ACHN (cell line): Measurements from ENCODE around the gene LRP4.
A peak's percentile ranks its signal among the peaks of the same experiment; 100 is the strongest.
"Not testable (repeated sequence)": the region's sequence is repeated elsewhere in the genome, so short reads cannot be mapped to it uniquely, and the experiment has no call there.

ENCODE experiments used
- DNase-seq: peaks from one replicate; pipeline ENCODE4 v3.0.0-alpha.2; 2015
- in situ Hi-C: cut with HindIII; loops from 2 replicates; pipeline ENCODE4 v1.10.0; 2017; ENCODE audit warnings: low sequenced_read_pairs, low pct_ligation_motif_present, low pct_unique_long_range_greater_than_20kb

Gene LRP4, protein sequence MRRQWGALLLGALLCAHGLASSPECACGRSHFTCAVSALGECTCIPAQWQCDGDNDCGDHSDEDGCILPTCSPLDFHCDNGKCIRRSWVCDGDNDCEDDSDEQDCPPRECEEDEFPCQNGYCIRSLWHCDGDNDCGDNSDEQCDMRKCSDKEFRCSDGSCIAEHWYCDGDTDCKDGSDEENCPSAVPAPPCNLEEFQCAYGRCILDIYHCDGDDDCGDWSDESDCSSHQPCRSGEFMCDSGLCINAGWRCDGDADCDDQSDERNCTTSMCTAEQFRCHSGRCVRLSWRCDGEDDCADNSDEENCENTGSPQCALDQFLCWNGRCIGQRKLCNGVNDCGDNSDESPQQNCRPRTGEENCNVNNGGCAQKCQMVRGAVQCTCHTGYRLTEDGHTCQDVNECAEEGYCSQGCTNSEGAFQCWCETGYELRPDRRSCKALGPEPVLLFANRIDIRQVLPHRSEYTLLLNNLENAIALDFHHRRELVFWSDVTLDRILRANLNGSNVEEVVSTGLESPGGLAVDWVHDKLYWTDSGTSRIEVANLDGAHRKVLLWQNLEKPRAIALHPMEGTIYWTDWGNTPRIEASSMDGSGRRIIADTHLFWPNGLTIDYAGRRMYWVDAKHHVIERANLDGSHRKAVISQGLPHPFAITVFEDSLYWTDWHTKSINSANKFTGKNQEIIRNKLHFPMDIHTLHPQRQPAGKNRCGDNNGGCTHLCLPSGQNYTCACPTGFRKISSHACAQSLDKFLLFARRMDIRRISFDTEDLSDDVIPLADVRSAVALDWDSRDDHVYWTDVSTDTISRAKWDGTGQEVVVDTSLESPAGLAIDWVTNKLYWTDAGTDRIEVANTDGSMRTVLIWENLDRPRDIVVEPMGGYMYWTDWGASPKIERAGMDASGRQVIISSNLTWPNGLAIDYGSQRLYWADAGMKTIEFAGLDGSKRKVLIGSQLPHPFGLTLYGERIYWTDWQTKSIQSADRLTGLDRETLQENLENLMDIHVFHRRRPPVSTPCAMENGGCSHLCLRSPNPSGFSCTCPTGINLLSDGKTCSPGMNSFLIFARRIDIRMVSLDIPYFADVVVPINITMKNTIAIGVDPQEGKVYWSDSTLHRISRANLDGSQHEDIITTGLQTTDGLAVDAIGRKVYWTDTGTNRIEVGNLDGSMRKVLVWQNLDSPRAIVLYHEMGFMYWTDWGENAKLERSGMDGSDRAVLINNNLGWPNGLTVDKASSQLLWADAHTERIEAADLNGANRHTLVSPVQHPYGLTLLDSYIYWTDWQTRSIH (N-terminal part only)

GRCh38 chr11:46918083-46918787, at the start of gene LRP4:
TSS of gene LRP4 (minus strand) at chr11:46918550. CDS start at chr11:46918379, 171 bp downstream.
- peak; percentile 46 for DNase-seq
- in situ Hi-C loops: no loop called here

DNA sequence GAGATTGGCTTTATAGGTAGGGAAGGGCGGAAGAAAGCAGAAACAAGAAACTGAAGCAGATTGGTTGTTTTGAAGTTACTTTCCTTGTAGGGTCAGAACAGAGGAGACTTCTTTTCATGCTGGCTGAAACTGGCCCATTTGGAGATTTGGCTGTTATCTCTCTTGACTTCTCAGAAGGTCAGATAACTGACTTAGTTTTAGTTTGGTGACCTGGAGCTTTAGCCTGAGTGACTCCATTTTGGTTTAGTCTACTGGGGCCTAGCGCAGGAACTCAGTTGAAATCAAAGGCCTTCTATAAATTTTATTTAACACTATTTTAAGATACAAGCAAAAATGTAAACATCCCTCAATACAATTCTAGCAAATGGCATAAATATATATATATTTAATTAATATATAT, 49.6 kb upstream of the LRP4 start:
- in situ Hi-C loops: no loop called here
- no peak for DNase-seq

DNA sequence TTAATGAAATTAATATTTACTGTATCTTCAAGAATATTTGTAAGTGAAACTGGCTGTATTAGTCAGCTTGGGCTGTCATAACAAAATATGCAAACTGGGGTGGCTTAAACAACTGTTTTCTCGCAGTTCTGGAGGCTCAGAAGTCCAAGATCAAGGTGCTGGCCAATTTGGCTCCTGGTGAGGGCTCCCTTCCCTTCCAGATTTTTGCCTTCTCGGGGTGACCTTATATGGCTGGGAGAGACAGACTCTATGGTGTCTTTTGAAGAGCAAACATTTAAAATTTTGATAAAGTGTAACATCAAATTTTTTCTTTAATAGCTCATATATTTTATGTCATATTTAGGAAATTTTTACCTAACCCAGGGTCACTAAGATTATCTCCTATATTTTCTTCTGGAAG, 48.4 kb upstream of the LRP4 start:
- DNase-seq: no peak
- in situ Hi-C loops: no loop called here

GRCh38 chr11:46963844-46964243, 45.5 kb upstream of the LRP4 start:
- no peak for DNase-seq
- in situ Hi-C loops: no loop called here

DNA sequence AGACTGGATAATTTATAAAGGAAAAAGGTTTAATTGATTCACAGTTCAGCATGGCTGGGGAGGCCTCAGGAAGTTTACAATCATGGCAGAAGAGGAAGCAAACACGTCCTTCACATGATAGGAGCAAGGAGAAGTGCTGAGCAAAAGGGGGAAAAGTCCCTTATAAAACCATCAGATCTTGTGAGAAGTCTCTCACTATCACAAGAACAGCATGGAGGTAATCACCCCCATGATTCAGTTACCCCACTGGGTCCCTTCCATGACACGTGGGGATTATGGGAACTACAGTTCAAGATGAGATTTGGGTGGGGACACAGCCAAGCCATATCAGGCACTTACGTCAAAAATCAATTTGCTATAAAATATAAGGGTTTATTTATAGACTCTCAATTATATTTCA, 43.5 kb upstream of the LRP4 start:
- in situ Hi-C loops, DNase-seq: not testable (repeated sequence)

DNA sequence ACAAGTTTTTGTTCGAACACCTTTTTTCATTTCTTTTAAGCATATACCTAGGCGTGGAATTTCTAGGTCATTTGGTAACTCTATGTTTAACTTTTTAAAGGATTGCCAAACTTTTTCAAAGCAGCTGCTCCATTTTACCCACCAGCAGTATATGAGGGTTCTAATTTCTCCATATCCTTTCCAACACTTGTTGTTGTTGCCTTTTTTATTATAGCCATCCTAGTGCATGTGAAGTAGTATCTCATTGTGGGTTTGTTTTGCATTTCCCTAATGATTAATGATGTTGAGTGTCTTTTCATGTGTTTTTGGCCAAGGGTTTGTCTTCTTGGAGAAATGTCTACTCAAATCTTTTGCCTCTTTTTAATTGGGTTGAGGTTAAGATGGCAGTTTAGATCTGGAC, 42.7 kb upstream of the LRP4 start:
- in situ Hi-C loops: no loop called here

GRCh38 chr11:46958777-46959176, 40.4 kb upstream of the LRP4 start:
- in situ Hi-C loops: no loop called here
- DNase-seq: no peak

More for the DNA sequence above, 42.7 kb upstream of the LRP4 start:
- DNase-seq: no peak

- in situ Hi-C loops: no loop called here
- no peak for DNase-seq
These were observed 34.7 kb upstream of the LRP4 start for GRCh38 chr11:46953093-46953492.

- no peak for DNase-seq
- in situ Hi-C loops: no loop called here
These were observed 34.2 kb upstream of the LRP4 start for GRCh38 chr11:46952553-46952952.

DNA sequence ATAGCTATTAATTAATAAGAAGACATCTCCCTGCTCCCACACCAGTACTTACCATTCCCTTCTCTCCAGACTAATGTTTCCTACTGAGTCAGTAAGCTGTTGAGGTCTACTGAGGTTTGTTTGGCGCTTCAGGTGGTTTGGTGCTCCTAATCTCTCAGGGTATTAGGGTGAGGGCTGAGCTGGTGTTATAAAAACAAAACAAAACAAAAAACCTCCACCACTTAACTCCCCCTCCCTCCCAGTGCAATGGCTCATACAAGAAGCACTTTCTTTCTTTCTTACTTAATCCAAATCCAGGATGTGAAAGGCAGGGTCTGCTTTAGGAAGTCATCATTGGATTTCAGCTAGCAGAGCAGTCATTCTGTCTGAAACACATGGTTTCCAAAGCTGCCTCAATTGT, 33.5 kb upstream of the LRP4 start:
- in situ Hi-C loops: no loop called here

DNA sequence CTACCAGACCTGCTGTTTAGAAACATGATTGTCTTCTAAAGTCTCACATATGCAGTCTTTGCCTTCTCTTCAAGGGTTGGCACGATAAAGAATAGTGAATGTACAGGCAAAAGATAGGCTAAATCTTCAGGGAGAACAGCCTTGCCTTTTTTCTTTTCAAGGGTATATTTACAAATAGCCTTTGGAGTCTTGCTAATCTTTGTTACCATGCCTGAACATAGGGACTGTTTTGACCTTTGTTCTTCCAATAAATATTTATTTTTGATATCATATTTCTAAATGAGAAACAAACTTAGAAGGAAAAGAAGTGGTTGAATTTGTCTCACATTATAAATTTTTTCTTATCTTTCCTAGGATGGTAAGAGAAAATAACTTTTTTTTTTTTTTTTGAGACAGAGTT, 30.9 kb upstream of the LRP4 start:
- in situ Hi-C loops: no loop called here
- no peak for DNase-seq

More for the DNA sequence above, 33.5 kb upstream of the LRP4 start:
- DNase-seq: no peak

GRCh38 chr11:46948378-46949131, 30.2 kb upstream of the LRP4 start:
- DNase-seq: peak; percentile 51
- in situ Hi-C loops: no loop called here

DNA sequence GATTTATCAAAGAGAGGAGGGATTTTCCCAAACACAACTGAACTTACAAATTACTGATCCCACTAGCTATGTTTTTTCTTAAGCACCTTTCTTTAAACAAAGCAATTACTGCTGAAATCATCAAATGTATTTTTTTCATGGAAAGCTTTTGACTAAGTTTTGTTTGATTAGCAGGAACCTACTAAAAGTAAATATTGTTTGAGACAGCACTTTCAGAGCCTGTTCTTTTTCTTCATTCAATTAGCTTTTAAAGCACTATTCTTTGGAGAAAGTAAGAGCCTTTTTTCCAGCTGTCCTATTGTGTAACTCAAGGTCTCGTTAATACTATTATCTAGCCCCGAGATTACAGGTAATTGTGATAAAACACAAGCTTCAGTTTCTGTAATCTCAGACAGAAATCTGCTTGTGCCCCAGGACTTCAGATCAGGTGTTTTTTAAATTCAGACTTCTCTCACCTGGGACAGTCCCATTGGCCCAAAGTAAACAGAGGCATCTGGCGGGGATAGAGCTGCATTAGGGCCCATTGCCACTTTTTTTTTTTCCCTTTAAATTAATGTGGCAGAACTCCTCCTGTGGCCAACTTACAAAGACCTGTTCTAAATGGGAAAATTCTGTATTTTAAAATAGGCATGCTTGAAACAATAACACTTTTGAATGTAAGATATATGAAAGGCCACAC, 29.2 kb upstream of the LRP4 start:
- in situ Hi-C loops: no loop called here
- DNase-seq: no peak

DNA sequence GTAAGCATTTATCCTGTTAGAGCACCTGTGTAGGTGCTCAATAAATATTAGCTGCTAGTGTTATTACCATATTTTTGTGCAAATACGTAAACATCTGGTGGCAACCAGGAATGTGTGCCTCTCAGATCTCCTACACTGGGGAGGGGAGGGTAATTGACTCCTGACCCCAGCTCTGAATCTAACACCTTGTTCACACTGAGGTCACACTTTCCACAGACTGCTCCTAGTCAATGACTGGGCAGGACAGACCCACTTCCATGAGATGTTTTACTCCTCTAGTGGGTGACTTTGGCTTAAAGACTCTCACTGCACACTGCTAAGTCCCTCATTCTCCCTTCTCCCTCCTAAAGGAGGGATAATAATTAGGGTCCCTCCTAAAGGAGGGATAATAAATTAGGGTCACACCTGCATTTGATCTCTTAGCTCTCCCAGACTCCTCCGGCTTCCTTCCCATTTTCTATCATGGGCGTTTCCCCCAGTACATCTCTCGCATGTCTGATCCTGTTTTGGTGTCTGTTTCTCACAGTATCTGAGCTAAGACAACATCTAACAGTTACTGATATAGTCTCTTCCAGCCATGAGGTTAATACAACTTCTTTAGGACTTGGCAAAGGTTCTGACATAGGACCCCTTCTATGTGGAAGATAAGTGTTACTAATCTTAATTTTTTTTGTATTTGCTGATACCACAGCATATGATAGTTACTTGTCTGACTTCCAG, 26.2 kb upstream of the LRP4 start:
- in situ Hi-C loops: no loop called here
- DNase-seq: no peak

GRCh38 chr11:46942172-46942571, 23.8 kb upstream of the LRP4 start:
- DNase-seq: no peak
- in situ Hi-C loops: no loop called here
